HL-60 (cell line): ENCODE measurements around the gene TNFAIP2.

Experiments used
- SPI1 ChIP-seq: IDR thresholded peaks from 2 replicates; pipeline ENCODE4 v1.6.1; 2012; ENCODE audit warnings: low read depth, mild to moderate bottlenecking, borderline replicate concordance
- TF ChIP-seq, protein P1 (sequence below): IDR thresholded peaks from one replicate; pipeline ENCODE4 v1.5.1; 2011; ENCODE audit warnings: low read length, control low read depth, inconsistent platforms; ENCODE audit not compliant: insufficient read depth
- TF ChIP-seq, protein P2 (sequence below): IDR thresholded peaks from 2 replicates; pipeline ENCODE4 v1.6.1; 2012; ENCODE audit warnings: low read depth; ENCODE audit not compliant: insufficient replicate concordance

DNA sequence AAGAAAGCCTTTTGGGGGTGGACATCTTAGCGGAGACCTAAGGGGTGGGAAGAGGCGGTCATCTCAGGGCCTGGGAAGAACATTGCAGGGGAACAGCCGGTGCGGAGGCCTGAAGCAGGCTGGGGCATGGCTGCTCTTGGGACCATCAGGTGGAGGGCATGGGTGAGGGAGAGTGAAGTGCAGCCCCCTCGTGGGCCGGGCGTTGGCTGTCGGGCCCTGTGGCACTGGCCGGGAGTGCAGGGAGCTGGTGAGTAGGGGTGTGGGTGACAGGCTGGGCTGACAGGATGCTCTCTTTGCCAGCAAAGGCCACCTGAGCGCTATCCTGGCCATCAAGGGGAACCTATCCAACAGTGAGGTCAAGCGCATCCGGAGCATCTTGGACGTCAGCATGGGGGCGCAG, 11.7 kb downstream of the TNFAIP2 start:
- TF ChIP-seq, protein P1, sequence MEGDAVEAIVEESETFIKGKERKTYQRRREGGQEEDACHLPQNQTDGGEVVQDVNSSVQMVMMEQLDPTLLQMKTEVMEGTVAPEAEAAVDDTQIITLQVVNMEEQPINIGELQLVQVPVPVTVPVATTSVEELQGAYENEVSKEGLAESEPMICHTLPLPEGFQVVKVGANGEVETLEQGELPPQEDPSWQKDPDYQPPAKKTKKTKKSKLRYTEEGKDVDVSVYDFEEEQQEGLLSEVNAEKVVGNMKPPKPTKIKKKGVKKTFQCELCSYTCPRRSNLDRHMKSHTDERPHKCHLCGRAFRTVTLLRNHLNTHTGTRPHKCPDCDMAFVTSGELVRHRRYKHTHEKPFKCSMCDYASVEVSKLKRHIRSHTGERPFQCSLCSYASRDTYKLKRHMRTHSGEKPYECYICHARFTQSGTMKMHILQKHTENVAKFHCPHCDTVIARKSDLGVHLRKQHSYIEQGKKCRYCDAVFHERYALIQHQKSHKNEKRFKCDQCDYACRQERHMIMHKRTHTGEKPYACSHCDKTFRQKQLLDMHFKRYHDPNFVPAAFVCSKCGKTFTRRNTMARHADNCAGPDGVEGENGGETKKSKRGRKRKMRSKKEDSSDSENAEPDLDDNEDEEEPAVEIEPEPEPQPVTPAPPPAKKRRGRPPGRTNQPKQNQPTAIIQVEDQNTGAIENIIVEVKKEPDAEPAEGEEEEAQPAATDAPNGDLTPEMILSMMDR, result no peak
- TF ChIP-seq, protein P2, sequence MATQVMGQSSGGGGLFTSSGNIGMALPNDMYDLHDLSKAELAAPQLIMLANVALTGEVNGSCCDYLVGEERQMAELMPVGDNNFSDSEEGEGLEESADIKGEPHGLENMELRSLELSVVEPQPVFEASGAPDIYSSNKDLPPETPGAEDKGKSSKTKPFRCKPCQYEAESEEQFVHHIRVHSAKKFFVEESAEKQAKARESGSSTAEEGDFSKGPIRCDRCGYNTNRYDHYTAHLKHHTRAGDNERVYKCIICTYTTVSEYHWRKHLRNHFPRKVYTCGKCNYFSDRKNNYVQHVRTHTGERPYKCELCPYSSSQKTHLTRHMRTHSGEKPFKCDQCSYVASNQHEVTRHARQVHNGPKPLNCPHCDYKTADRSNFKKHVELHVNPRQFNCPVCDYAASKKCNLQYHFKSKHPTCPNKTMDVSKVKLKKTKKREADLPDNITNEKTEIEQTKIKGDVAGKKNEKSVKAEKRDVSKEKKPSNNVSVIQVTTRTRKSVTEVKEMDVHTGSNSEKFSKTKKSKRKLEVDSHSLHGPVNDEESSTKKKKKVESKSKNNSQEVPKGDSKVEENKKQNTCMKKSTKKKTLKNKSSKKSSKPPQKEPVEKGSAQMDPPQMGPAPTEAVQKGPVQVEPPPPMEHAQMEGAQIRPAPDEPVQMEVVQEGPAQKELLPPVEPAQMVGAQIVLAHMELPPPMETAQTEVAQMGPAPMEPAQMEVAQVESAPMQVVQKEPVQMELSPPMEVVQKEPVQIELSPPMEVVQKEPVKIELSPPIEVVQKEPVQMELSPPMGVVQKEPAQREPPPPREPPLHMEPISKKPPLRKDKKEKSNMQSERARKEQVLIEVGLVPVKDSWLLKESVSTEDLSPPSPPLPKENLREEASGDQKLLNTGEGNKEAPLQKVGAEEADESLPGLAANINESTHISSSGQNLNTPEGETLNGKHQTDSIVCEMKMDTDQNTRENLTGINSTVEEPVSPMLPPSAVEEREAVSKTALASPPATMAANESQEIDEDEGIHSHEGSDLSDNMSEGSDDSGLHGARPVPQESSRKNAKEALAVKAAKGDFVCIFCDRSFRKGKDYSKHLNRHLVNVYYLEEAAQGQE, result no peak
- no peak for TF ChIP-seq SPI1
